Astrocyte of the spinal cord (primary cell): Measurements from ENCODE around the gene MAP3K21.
A peak's percentile ranks its signal among the peaks of the same experiment; 100 is the strongest.

Source experiments
- DNase-seq: peaks from one replicate; pipeline ENCODE4 v3.0.0; 2011; ENCODE audit warnings: low read depth, low spot score
- H3K4me3 ChIP-seq: 2 replicates; pipeline ENCODE4 v1.5.1; 2011; ENCODE audit warnings: low read depth, mild to moderate bottlenecking, low read length, moderate library complexity
- CTCF ChIP-seq: IDR thresholded peaks from 2 replicates; pipeline ENCODE4 v1.5.1; 2012; ENCODE audit warnings: low read depth, mild to moderate bottlenecking, low read length, inconsistent platforms
- in situ Hi-C: cut with HindIII; loops from 2 replicates; pipeline ENCODE4 v1.10.0; 2017; ENCODE audit warnings: low sequenced_read_pairs

The MAP3K21 gene

GRCh38 chr1:233368106-233368788, 40.7 kb downstream of the MAP3K21 start:
- in situ Hi-C loops, result no loop called here
- no peak overlapping the region for H3K4me3 ChIP-seq
- DNase-seq, result no peak
- no peak for TF ChIP-seq CTCF

GRCh38 chr1:233368789-233369130, 41.2 kb downstream of the MAP3K21 start:
- in situ Hi-C loops, result no loop called here
- no peak overlapping the region for H3K4me3 ChIP-seq
- DNase-seq, result no peak
- TF ChIP-seq CTCF, result no peak

GRCh38 chr1:233372218-233373120, 44.9 kb downstream of the MAP3K21 start:
- DNase-seq, result peak; percentile 8
- no peak for TF ChIP-seq CTCF
- in situ Hi-C loops, result no loop called here
- no peak overlapping the region for H3K4me3 ChIP-seq

- TF ChIP-seq CTCF, result no peak
- no peak for DNase-seq
Observed at GRCh38 chr1:233373226-233373625, 45.7 kb downstream of the MAP3K21 start.

GRCh38 chr1:233375653-233376052, 48.1 kb downstream of the MAP3K21 start:
- no peak overlapping the region for H3K4me3 ChIP-seq
- TF ChIP-seq CTCF, result no peak
- no peak for DNase-seq
- in situ Hi-C loops, result no loop called here

More at GRCh38 chr1:233373226-233373625, 45.7 kb downstream of the MAP3K21 start:
- H3K4me3 ChIP-seq, result no peak overlapping the region
- in situ Hi-C loops, result no loop called here

GRCh38 chr1:233376382-233377110, 49.0 kb downstream of the MAP3K21 start:
- no peak for DNase-seq
- in situ Hi-C loops, result no loop called here
- no peak for TF ChIP-seq CTCF
- H3K4me3 ChIP-seq, result no peak overlapping the region
